HL-60 (cell line): ENCODE data around the gene PCOLCE2.

Source experiments
- CTCF ChIP-seq: IDR thresholded peaks from one replicate; pipeline ENCODE4 v1.5.1; 2011; ENCODE audit warnings: low read length, control low read depth, inconsistent platforms; ENCODE audit not compliant: insufficient read depth
- POLR2AphosphoS5 ChIP-seq: IDR thresholded peaks from 2 replicates; pipeline ENCODE4 v1.6.1; 2012; ENCODE audit warnings: low read depth
- REST ChIP-seq: IDR thresholded peaks from 2 replicates; pipeline ENCODE4 v1.6.1; 2012; ENCODE audit warnings: low read depth; ENCODE audit not compliant: insufficient replicate concordance
- SPI1 ChIP-seq: IDR thresholded peaks from 2 replicates; pipeline ENCODE4 v1.6.1; 2012; ENCODE audit warnings: low read depth, mild to moderate bottlenecking, borderline replicate concordance

DNA sequence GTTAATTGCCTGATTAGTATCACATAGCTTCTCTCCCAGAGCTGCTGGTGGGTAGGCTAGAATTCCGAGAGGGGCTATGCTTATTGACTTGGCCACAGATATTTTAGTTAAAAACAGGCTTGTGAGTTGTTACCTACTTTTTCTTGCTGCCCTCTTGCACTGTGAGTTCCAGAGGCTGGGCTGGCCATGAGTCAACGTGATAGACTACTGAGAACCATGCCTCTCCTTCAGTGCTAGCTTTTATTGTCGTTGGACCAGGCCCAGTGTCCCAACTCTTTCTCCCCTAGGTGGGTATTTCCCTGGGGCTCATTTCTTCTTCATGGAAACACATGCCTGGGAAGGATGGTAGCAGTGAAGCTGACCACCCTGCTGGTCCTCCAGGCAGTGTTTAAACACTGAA is 20.4 kb upstream of the PCOLCE2 start:
- TF ChIP-seq CTCF (no peak), POLR2AphosphoS5 (no peak), REST (no peak), SPI1 (no peak)
